ENCODE measurements around the gene RAC2.

- TF ChIP-seq, protein P1, sequence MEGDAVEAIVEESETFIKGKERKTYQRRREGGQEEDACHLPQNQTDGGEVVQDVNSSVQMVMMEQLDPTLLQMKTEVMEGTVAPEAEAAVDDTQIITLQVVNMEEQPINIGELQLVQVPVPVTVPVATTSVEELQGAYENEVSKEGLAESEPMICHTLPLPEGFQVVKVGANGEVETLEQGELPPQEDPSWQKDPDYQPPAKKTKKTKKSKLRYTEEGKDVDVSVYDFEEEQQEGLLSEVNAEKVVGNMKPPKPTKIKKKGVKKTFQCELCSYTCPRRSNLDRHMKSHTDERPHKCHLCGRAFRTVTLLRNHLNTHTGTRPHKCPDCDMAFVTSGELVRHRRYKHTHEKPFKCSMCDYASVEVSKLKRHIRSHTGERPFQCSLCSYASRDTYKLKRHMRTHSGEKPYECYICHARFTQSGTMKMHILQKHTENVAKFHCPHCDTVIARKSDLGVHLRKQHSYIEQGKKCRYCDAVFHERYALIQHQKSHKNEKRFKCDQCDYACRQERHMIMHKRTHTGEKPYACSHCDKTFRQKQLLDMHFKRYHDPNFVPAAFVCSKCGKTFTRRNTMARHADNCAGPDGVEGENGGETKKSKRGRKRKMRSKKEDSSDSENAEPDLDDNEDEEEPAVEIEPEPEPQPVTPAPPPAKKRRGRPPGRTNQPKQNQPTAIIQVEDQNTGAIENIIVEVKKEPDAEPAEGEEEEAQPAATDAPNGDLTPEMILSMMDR (IDR thresholded peaks at IDR 0.05), result no peak
- TF ChIP-seq POLR2A (IDR thresholded peaks at IDR 0.05), result no peak
Measured at GRCh38 chr22:37205046-37205445, 39.0 kb downstream of the RAC2 start.
